K562 (cell line): ENCODE data around the gene DDX41. TPM values are rescaled to one million over a fixed set of nuclear protein-coding genes. Genes with fewer than 3 reads are reported as not detected.

Experiments used
- BACH1 ChIP-seq: fragments of 200-800 bp; sonication (Bioruptor generic); IDR thresholded peaks from 2 replicates; pipeline ENCODE4 v1.6.1; 2016; ENCODE audit warnings: missing genetic modification characterization, missing compliant biosample characterization
- CC2D1A ChIP-seq: fragments of 450-650 bp; IDR thresholded peaks from 2 replicates; pipeline ENCODE4 v1.6.1; 2017; ENCODE audit warnings: mild to moderate bottlenecking
- CEBPB ChIP-seq: fragments of 450-650 bp; IDR thresholded peaks from 2 replicates; pipeline ENCODE4 v1.6.1; 2016; ENCODE audit warnings: missing genetic modification characterization, missing compliant biosample characterization
- CREM ChIP-seq: IDR thresholded peaks from 2 replicates; pipeline ENCODE4 v1.6.1; 2014; ENCODE audit warnings: antibody characterized with exemption, low read depth
- FOXA3 ChIP-seq, 2 experiments: fragments of 450-650 bp in 1 of 2; sonication (generic) in 1 of 2; formaldehyde crosslinking; IDR thresholded peaks in 1 of 2; conservative IDR thresholded peaks in 1 of 2; 2 replicates each; pipeline versions ENCODE4 v1.4.0 to v1.8.0; 2020 to 2022; ENCODE audit warnings: mild to moderate bottlenecking in 2 of 2, missing genetic modification reagents in 1 of 2
- HDAC8 ChIP-seq: fragments of 450-650 bp; IDR thresholded peaks from 2 replicates; pipeline ENCODE4 v1.6.1; 2016; ENCODE audit warnings: mild to moderate bottlenecking, missing genetic modification characterization, moderate library complexity, missing compliant biosample characterization
- ID3 ChIP-seq, 2 experiments: fragments of 250-450 bp in 1 of 2; fragments of 450-650 bp in 1 of 2; sonication (Bioruptor Pico) in 1 of 2; IDR thresholded peaks; 2 replicates each; pipeline versions ENCODE4 v1.6.1 to v1.8.0; 2016 to 2021; ENCODE audit warnings: mild to moderate bottlenecking in 2 of 2, moderate library complexity in 2 of 2, missing compliant biosample characterization in 1 of 2, missing genetic modification characterization in 1 of 2
- JUND ChIP-seq, 2 experiments: IDR thresholded peaks; 2 replicates in 1 of 2; 3 replicates in 1 of 2; pipeline ENCODE4 v1.6.1; 2011; ENCODE audit warnings: borderline replicate concordance in 2 of 2, low read depth in 2 of 2, low read length in 2 of 2, improper control_type of control experiment in 1 of 2, missing biosample characterization in 1 of 2, missing genetic modification characterization in 1 of 2, missing genetic modification reagents in 1 of 2
- KLF1 ChIP-seq: fragments of 450-650 bp; IDR thresholded peaks from 2 replicates; pipeline ENCODE4 v1.6.1; 2016; ENCODE audit warnings: missing genetic modification characterization, missing compliant biosample characterization
- KLF16 ChIP-seq: IDR thresholded peaks from 2 replicates; pipeline ENCODE4 v1.6.1; 2016; ENCODE audit warnings: antibody characterized with exemption
- MAZ ChIP-seq, 2 experiments: fragments of 450-650 bp in 1 of 2; sonication (generic) in 1 of 2; formaldehyde crosslinking; IDR thresholded peaks in 1 of 2; conservative IDR thresholded peaks in 1 of 2; 2 replicates each; pipeline versions ENCODE4 v1.4.0 to v1.5.0; 2020; ENCODE audit warnings: mild to moderate bottlenecking in 1 of 2, missing genetic modification reagents in 1 of 2
- NR3C1 ChIP-seq: sonication (generic); formaldehyde crosslinking; IDR thresholded peaks from 2 replicates; pipeline ENCODE4 v1.8.1; 2022; ENCODE audit warnings: missing genetic modification reagents
- POLR2AphosphoS2 ChIP-seq: IDR thresholded peaks from 2 replicates; pipeline ENCODE4 v1.6.1; 2012; ENCODE audit warnings: low read length, improper control_type of control experiment
- RAD21 ChIP-seq, 2 experiments: fragments of 250-450 bp in 1 of 2; fragments of 450-650 bp in 1 of 2; sonication (Bioruptor Pico) in 1 of 2; formaldehyde crosslinking in 1 of 2; IDR thresholded peaks in 1 of 2; conservative IDR thresholded peaks in 1 of 2; 2 replicates each; pipeline versions ENCODE4 v1.4.0 to v1.8.0; 2020 to 2022; ENCODE audit warnings: mild to moderate bottlenecking in 2 of 2, moderate library complexity in 1 of 2
- RCOR1 ChIP-seq, 2 experiments: IDR thresholded peaks; 2 replicates each; pipeline ENCODE4 v1.6.1; 2012; ENCODE audit warnings: low read depth in 2 of 2, low read length in 2 of 2, borderline replicate concordance in 1 of 2, improper control_type of control experiment in 1 of 2
- USF2 ChIP-seq: sonication (generic); formaldehyde crosslinking; IDR thresholded peaks from 2 replicates; pipeline ENCODE4 v1.5.0; 2020; ENCODE audit warnings: missing genetic modification reagents
- ZBTB43 ChIP-seq: sonication (generic); formaldehyde crosslinking; IDR thresholded peaks from 2 replicates; pipeline ENCODE4 v1.8.0; 2023; ENCODE audit warnings: mild to moderate bottlenecking, missing genetic modification reagents
- ZNF12 ChIP-seq: sonication (generic); formaldehyde crosslinking; IDR thresholded peaks from 2 replicates; pipeline ENCODE4 v1.4.0; 2020; ENCODE audit warnings: mild to moderate bottlenecking, missing genetic modification reagents
- ZNF551 ChIP-seq: fragments of 250-450 bp; sonication (Bioruptor Pico); IDR thresholded peaks from 2 replicates; pipeline ENCODE4 v1.5.0; 2021; ENCODE audit warnings: mild to moderate bottlenecking, moderate library complexity
- polyA plus RNA-seq, 8 experiments: library from polyadenylated mRNA; depleted of rRNA in 4 of 8; stranded (reverse) in 5 of 8; unstranded in 3 of 8; fragments of >200 nt; fragmentation: Nextera tagmentation in 2 of 8; fragmentation: Illumina TruSeq in 1 of 8; extraction: Ambion mirVana in 2 of 8; extraction: Trizol in 1 of 8; gene quantifications; 2 replicates each; pipeline versions ENCODE4 v1.2.1 to v1.2.3, GENCODE V29; 2011 to 2014; ENCODE audit warnings: inconsistent platforms in 1 of 8, missing spikeins in 1 of 8
- total RNA-seq, 7 experiments: library from RNA; depleted of rRNA in 6 of 7; stranded (reverse); fragments of >200 nt in 6 of 7; fragmentation: Illumina TruSeq in 2 of 7; extraction: Trizol in 2 of 7; gene quantifications; 2 replicates each; pipeline versions ENCODE4 v1.2.1 to v1.2.3, GENCODE V29; 2011 to 2021; ENCODE audit warnings: low replicate concordance in 1 of 7
- TF ChIP-seq, protein P1 (sequence below), 2 experiments: fragments of 150-350 bp in 1 of 2; IDR thresholded peaks; 2 replicates each; pipeline ENCODE4 v1.6.1; 2012 to 2016; ENCODE audit warnings: low read depth in 2 of 2, low read length in 2 of 2, mild to moderate bottlenecking in 1 of 2, moderate library complexity in 1 of 2

Gene DDX41
- total and polyA plus RNA-seq, 9 of the 15 experiments (the other 6 are each of a cell fraction or from before 2014, with no cell fraction given), result 38.2 to 284 (median 116) TPM

DNA sequence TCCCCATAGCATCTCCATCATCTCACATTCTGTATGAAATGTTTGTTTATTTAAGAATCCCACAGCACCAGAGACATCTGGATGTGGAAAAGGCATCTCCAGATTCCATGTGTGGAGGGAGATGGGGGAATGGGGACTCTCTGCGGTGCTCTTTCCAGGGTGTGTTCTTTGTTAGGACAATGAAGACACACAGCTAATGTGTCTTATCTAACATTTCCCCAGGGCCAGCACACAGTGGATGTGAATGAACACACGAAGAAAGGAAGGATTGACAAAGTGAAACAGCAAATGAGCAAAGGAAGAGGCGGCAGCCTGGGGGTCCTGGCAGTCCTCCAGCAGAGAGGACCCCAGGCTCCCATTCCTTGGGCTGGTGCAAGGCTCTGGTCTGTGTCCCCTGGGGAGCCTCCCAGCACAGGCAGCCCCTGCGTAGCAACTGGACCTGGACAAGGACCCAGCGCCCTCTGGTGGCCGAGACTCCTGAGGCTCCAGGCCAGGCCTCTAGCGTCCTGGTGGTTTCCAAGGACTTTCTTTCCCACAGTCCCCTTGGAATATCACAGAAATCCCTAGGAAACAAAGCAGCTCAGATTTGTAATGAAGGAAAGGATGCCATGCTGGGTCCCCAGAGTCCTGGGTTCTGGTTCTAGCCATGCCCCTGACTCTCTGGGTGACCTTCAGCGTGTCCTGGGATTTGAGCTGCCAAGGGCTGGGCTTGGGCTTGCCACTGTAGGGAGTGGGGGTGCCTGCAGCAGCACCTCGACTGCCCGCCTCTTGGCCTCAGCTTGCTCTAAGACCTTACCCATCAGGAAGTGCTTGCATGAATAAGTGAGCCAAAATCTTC is 15.9 kb downstream of the DDX41 start (continued):
- TF ChIP-seq MAZ (CRISPR knock-in tag; conservative IDR thresholded peaks at IDR 0.05 in 1 of 2, IDR thresholded peaks at IDR 0.05 in 1 of 2) (peak in 1 of 2 experiments; percentile 71; a peak in 2 of 4 replicates), ZNF12 (no peak), CEBPB (no peak), HDAC8 (tag) (no peak), BACH1 (tag) (no peak), POLR2AphosphoS2 (no peak), JUND (IDR thresholded peaks at IDR 0.05; ENCODE audit: borderline replicate concordance, low read depth, low read length) (peak; percentile 43), JUND (tag; IDR thresholded peaks at IDR 0.05; ENCODE audit: borderline replicate concordance, low read depth, low read length) (no peak), ID3 (CRISPR knock-in tag; IDR thresholded peaks at IDR 0.05) (no peak), ID3 (tag; IDR thresholded peaks at IDR 0.05) (no peak), CC2D1A (peak; percentile 69), RAD21 (CRISPR knock-in tag; conservative IDR thresholded peaks at IDR 0.05 in 1 of 2, IDR thresholded peaks at IDR 0.05 in 1 of 2) (peak; percentile 75 to 94), NR3C1 (CRISPR knock-in tag) (no peak), ZBTB43 (no peak), RCOR1 (IDR thresholded peaks at IDR 0.05; ENCODE audit: borderline replicate concordance in 1 of 2, low read depth in 2 of 2, low read length in 2 of 2) (peak in 1 of 2 experiments; percentile 10; a peak in 1 of 4 replicates), USF2 (CRISPR knock-in tag) (no peak), KLF1 (tag) (no peak), KLF16 (peak; percentile 58; the same call in 1 of the 2 replicates), ZNF551 (CRISPR knock-in tag) (no peak), CREM (peak; percentile 72), FOXA3 (CRISPR knock-in tag; conservative IDR thresholded peaks at IDR 0.05 in 1 of 2, IDR thresholded peaks at IDR 0.05 in 1 of 2) (0 out of 4 replicates have a peak, but pooled peaks of 1 of the 2 experiments have one; percentile 3)
- TF ChIP-seq, protein P1, sequence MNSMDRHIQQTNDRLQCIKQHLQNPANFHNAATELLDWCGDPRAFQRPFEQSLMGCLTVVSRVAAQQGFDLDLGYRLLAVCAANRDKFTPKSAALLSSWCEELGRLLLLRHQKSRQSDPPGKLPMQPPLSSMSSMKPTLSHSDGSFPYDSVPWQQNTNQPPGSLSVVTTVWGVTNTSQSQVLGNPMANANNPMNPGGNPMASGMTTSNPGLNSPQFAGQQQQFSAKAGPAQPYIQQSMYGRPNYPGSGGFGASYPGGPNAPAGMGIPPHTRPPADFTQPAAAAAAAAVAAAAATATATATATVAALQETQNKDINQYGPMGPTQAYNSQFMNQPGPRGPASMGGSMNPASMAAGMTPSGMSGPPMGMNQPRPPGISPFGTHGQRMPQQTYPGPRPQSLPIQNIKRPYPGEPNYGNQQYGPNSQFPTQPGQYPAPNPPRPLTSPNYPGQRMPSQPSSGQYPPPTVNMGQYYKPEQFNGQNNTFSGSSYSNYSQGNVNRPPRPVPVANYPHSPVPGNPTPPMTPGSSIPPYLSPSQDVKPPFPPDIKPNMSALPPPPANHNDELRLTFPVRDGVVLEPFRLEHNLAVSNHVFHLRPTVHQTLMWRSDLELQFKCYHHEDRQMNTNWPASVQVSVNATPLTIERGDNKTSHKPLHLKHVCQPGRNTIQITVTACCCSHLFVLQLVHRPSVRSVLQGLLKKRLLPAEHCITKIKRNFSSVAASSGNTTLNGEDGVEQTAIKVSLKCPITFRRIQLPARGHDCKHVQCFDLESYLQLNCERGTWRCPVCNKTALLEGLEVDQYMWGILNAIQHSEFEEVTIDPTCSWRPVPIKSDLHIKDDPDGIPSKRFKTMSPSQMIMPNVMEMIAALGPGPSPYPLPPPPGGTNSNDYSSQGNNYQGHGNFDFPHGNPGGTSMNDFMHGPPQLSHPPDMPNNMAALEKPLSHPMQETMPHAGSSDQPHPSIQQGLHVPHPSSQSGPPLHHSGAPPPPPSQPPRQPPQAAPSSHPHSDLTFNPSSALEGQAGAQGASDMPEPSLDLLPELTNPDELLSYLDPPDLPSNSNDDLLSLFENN (IDR thresholded peaks at IDR 0.05; ENCODE audit: low read depth in 2 of 2, low read length in 2 of 2), result no peak
